WERI-Rb-1 (cell line): Measurements from ENCODE around the gene ETFA.
A peak's percentile ranks its signal among the peaks of the same experiment; 100 is the strongest.

Experiments
- DNase-seq: peaks from one replicate; pipeline ENCODE4 v3.0.0-alpha.2; 2020
- H3K27ac ChIP-seq: fragments of 250-450 bp; sonication (Bioruptor Pico); 2 replicates; pipeline ENCODE4 v1.5.1; 2020; ENCODE audit warnings: mild to moderate bottlenecking, moderate library complexity
- H3K27me3 ChIP-seq: fragments of 250-450 bp; sonication (Bioruptor Pico); 2 replicates; pipeline ENCODE4 v1.5.1; 2021; ENCODE audit warnings: mild to moderate bottlenecking, low read depth, moderate library complexity; ENCODE audit not compliant: insufficient read depth, severe bottlenecking
- H3K36me3 ChIP-seq: fragments of 250-450 bp; sonication (Bioruptor Pico); 2 replicates; pipeline ENCODE4 v1.5.1; 2020; ENCODE audit warnings: mild to moderate bottlenecking, moderate library complexity
- H3K4me3 ChIP-seq: 2 replicates; pipeline ENCODE4 v1.5.1; 2011; ENCODE audit warnings: low read depth, mild to moderate bottlenecking, control low read depth, low read length
- H3K9me3 ChIP-seq: fragments of 250-450 bp; sonication (Bioruptor Pico); 2 replicates; pipeline ENCODE4 v1.5.1; 2021; ENCODE audit warnings: mild to moderate bottlenecking, moderate library complexity; ENCODE audit not compliant: severe bottlenecking
- CTCF ChIP-seq: IDR thresholded peaks from 2 replicates; pipeline ENCODE4 v1.5.1; 2011; ENCODE audit warnings: low read depth, mild to moderate bottlenecking, control low read depth, inconsistent platforms, low read length

The ETFA gene

GRCh38 chr15:76199106-76200082 is 111.9 kb downstream of the ETFA start:
- DNase-seq = no peak
- no peak for TF ChIP-seq CTCF
- H3K27me3 ChIP-seq = no peaks in the 10 kb centered on the region
- H3K36me3 ChIP-seq = no peaks in the 10 kb centered on the region
- no peak overlapping the region for H3K27ac ChIP-seq
- H3K9me3 ChIP-seq = no peaks in the 10 kb centered on the region
- H3K4me3 ChIP-seq = no peak overlapping the region

- no peak for DNase-seq
- no peak overlapping the region for H3K27ac ChIP-seq
- no peaks in the 10 kb centered on the region for H3K27me3 ChIP-seq
- TF ChIP-seq CTCF = no peak
- H3K36me3 ChIP-seq = no peaks in the 10 kb centered on the region
- no peak overlapping the region for H3K4me3 ChIP-seq
- H3K9me3 ChIP-seq = no peaks in the 10 kb centered on the region
Observed at GRCh38 chr15:76198456-76199105, 112.7 kb downstream of the ETFA start.

GRCh38 chr15:76197703-76198455 is 113.4 kb downstream of the ETFA start:
- H3K4me3 ChIP-seq = no peak overlapping the region
- DNase-seq = no peak
- peak overlapping the region; percentile 85; the same call in 1 of the 2 replicates for H3K27ac ChIP-seq

GRCh38 chr15:76196269-76197231 is 114.7 kb downstream of the ETFA start:
- peak; percentile 94 for DNase-seq
- no peak overlapping the region for H3K4me3 ChIP-seq
- H3K36me3 ChIP-seq = no peaks in the 10 kb centered on the region
- no peaks in the 10 kb centered on the region for H3K9me3 ChIP-seq
- no peaks in the 10 kb centered on the region for H3K27me3 ChIP-seq
- no peak for TF ChIP-seq CTCF
- H3K27ac ChIP-seq = peak overlapping the region; percentile 85

More at GRCh38 chr15:76197703-76198455, 113.4 kb downstream of the ETFA start:
- TF ChIP-seq CTCF = no peak
- H3K9me3 ChIP-seq = no peaks in the 10 kb centered on the region
- no peaks in the 10 kb centered on the region for H3K27me3 ChIP-seq
- no peaks in the 10 kb centered on the region for H3K36me3 ChIP-seq
